HG03342 (cell line): ENCODE results near the gene LRRC25.

Experiments used
- ATAC-seq: cut with Tn5 transposase; IDR thresholded peaks from one replicate; pipeline ENCODE4 v1.9.1; 2021; ENCODE audit warnings: mild to moderate bottlenecking, moderate library complexity; ENCODE audit not compliant: unreplicated experiment

LRRC25 gene

GRCh38 chr19:18424890-18425514 is 27.6 kb upstream of the LRRC25 start:
- no peak for ATAC-seq

GRCh38 chr19:18424122-18424889 is 26.9 kb upstream of the LRRC25 start:
- ATAC-seq, result no peak

GRCh38 chr19:18423258-18424020 is 26.0 kb upstream of the LRRC25 start:
- ATAC-seq, result no peak

GRCh38 chr19:18422530-18423191 is 25.2 kb upstream of the LRRC25 start:
- no peak for ATAC-seq

GRCh38 chr19:18421371-18421959 is 24.0 kb upstream of the LRRC25 start:
- no peak for ATAC-seq

- no peak for ATAC-seq
Measured at GRCh38 chr19:18420930-18421329, 23.5 kb upstream of the LRRC25 start.

- peak; percentile 4 for ATAC-seq
Measured at GRCh38 chr19:18419699-18420460, 22.5 kb upstream of the LRRC25 start.

GRCh38 chr19:18419195-18419698 is 21.8 kb upstream of the LRRC25 start, which contains the start of gene SSBP4:
Gene SSBP4 (plus strand): TSS chr19:18419398. CDS start chr19:18419649, 251 bp downstream.
- peak; percentile 32 for ATAC-seq

GRCh38 chr19:18418483-18419194 is 21.2 kb upstream of the LRRC25 start:
- ATAC-seq, result no peak

GRCh38 chr19:18418029-18418482 is 20.6 kb upstream of the LRRC25 start:
- ATAC-seq, result no peak

- no peak for ATAC-seq
Measured at GRCh38 chr19:18417250-18418028, 20.0 kb upstream of the LRRC25 start.

- no peak for ATAC-seq
Measured at GRCh38 chr19:18416778-18417249, 19.4 kb upstream of the LRRC25 start.

GRCh38 chr19:18415178-18415867 is 17.9 kb upstream of the LRRC25 start:
- no peak for ATAC-seq

GRCh38 chr19:18414504-18415177 is 17.2 kb upstream of the LRRC25 start:
- no peak for ATAC-seq

- no peak for ATAC-seq
Measured at GRCh38 chr19:18412610-18413239, 15.3 kb upstream of the LRRC25 start.

- ATAC-seq, result peak; percentile 56
Measured at GRCh38 chr19:18408053-18408476, 10.6 kb upstream of the LRRC25 start.
